OCI-LY1 (cell line): ENCODE measurements around the gene MAN1A2.

Experiments
- H2AFZ ChIP-seq: fragments of 200-600 bp; sonication (generic), shearing (Covaris generic); 2 replicates; pipeline ENCODE4 v1.6.0; 2014; ENCODE audit warnings: antibody characterized with exemption, mild to moderate bottlenecking, low read length
- H3F3A ChIP-seq: fragments of 200-600 bp; sonication (generic), shearing (Covaris generic); 2 replicates; pipeline ENCODE4 v1.6.0; 2014; ENCODE audit warnings: mild to moderate bottlenecking, antibody characterized with exemption, low read length, moderate library complexity; ENCODE audit not compliant: insufficient read depth
- H3K27ac ChIP-seq: fragments of 200-600 bp; sonication (generic); 2 replicates; pipeline ENCODE4 v1.5.1; 2014; ENCODE audit warnings: low read length, mixed run types, mild to moderate bottlenecking, low read depth; ENCODE audit not compliant: poor library complexity, severe bottlenecking
- H3K27me3 ChIP-seq: fragments of 200-600 bp; sonication (generic); 2 replicates; pipeline ENCODE4 v1.6.0; 2014; ENCODE audit warnings: antibody characterized with exemption, mild to moderate bottlenecking, low read length, moderate library complexity; ENCODE audit not compliant: insufficient read depth
- H3K36me3 ChIP-seq: fragments of 200-600 bp; sonication (generic); 2 replicates; pipeline ENCODE4 v1.6.1; 2014; ENCODE audit warnings: mild to moderate bottlenecking, antibody characterized with exemption, low read length, moderate library complexity, mixed read lengths; ENCODE audit not compliant: insufficient read depth
- H3K4me1 ChIP-seq: fragments of 200-600 bp; sonication (generic); 2 replicates; pipeline ENCODE4 v1.5.1; 2014; ENCODE audit warnings: mild to moderate bottlenecking, low read length, moderate library complexity; ENCODE audit not compliant: insufficient read depth, severe bottlenecking
- H3K4me2 ChIP-seq: fragments of 200-600 bp; sonication (generic), shearing (Covaris generic); 2 replicates; pipeline ENCODE4 v1.6.1; 2014; ENCODE audit warnings: low read length
- H3K4me3 ChIP-seq: fragments of 200-600 bp; sonication (generic); 2 replicates; pipeline ENCODE4 v1.5.1; 2014; ENCODE audit warnings: low read length, low read depth, mild to moderate bottlenecking, mixed read lengths; ENCODE audit not compliant: poor library complexity, severe bottlenecking
- H3K79me2 ChIP-seq: fragments of 200-600 bp; shearing (Covaris generic); 2 replicates; pipeline ENCODE4 v1.6.1; 2016; ENCODE audit warnings: mixed run types, low read length, mixed read lengths; ENCODE audit not compliant: insufficient read depth
- H3K9ac ChIP-seq: fragments of 200-600 bp; sonication (generic), shearing (Covaris generic); 2 replicates; pipeline ENCODE4 v1.6.1; 2014; ENCODE audit warnings: mild to moderate bottlenecking, low read length, mixed read lengths
- H3K9me2 ChIP-seq: fragments of 200-600 bp; sonication (generic), shearing (Covaris generic); 2 replicates; pipeline ENCODE4 v1.6.1; 2014; ENCODE audit warnings: low read depth, mild to moderate bottlenecking, low read length, mixed read lengths
- H3K9me3 ChIP-seq: fragments of 200-600 bp; shearing (Covaris generic); 2 replicates; pipeline ENCODE4 v1.6.1; 2014; ENCODE audit warnings: low read length, mixed read lengths
- H4K20me1 ChIP-seq: fragments of 200-600 bp; sonication (generic), shearing (Covaris generic); 2 replicates; pipeline ENCODE4 v1.6.0; 2016; ENCODE audit warnings: mild to moderate bottlenecking, low read length; ENCODE audit not compliant: insufficient read depth
- CTCF ChIP-seq: fragments of 200-600 bp; sonication (generic), shearing (Covaris generic); IDR thresholded peaks from 2 replicates; pipeline ENCODE4 v1.5.1; 2017; ENCODE audit warnings: mild to moderate bottlenecking, antibody characterized with exemption, low read length, moderate library complexity, mixed read lengths
- EZH2 ChIP-seq: fragments of 200-600 bp; sonication (generic), shearing (Covaris generic); IDR thresholded peaks from 2 replicates; pipeline ENCODE4 v1.8.0; 2017; ENCODE audit warnings: borderline replicate concordance, mixed run types, mild to moderate bottlenecking, antibody characterized with exemption, low read length, moderate library complexity, mixed read lengths

The MAN1A2 gene

GRCh38 chr1:117555806-117556205 is 188.6 kb downstream of the MAN1A2 start:
- Histone ChIP-seq H3K4me2 (no peak overlapping the region), H3K27me3 (no peaks in the 10 kb centered on the region), H4K20me1 (no peaks in the 10 kb centered on the region), H2AFZ (no peak overlapping the region), H3F3A (no peaks in the 10 kb centered on the region), H3K36me3 (no peaks in the 10 kb centered on the region), H3K79me2 (no peaks in the 10 kb centered on the region), H3K9ac (no peak overlapping the region), H3K4me3 (no peak overlapping the region), H3K4me1 (no peaks in the 10 kb centered on the region), H3K27ac (no peak overlapping the region), H3K9me2 (no peaks in the 10 kb centered on the region), H3K9me3 (no peaks in the 10 kb centered on the region)
- TF ChIP-seq EZH2 (no peak), CTCF (no peak)

DNA sequence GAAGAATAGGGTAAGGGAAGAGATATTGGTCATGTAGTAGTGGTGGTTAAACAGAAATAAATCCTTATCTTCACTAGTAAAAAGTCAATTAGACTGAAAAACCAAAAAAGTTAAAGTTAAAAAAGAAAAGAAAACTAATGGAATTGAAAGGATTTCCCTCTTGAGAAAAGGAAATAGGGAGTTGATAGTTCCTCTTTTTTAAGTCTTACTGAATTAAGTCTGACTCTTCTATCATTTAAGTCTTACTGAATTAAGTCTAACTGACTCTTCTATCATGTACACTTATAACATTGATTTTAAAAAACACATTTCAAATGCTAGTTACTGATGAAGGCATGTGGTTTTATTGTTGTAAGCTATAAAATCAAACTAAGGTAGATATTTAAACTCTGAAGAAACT is 189.1 kb downstream of the MAN1A2 start:
- no peaks in the 10 kb centered on the region for H3K9me2 ChIP-seq
- no peaks in the 10 kb centered on the region for H3K79me2 ChIP-seq
- H3F3A ChIP-seq, result no peaks in the 10 kb centered on the region
- H3K9ac ChIP-seq, result no peak overlapping the region
- no peak overlapping the region for H3K4me3 ChIP-seq
- no peak for TF ChIP-seq CTCF
- TF ChIP-seq EZH2, result no peak
- no peaks in the 10 kb centered on the region for H3K36me3 ChIP-seq
- H3K27ac ChIP-seq, result no peak overlapping the region
- H3K27me3 ChIP-seq, result no peaks in the 10 kb centered on the region
- H3K4me2 ChIP-seq, result no peak overlapping the region
- no peaks in the 10 kb centered on the region for H3K9me3 ChIP-seq
- H3K4me1 ChIP-seq, result no peaks in the 10 kb centered on the region
- no peak overlapping the region for H2AFZ ChIP-seq
- no peaks in the 10 kb centered on the region for H4K20me1 ChIP-seq

GRCh38 chr1:117556976-117557375 is 189.7 kb downstream of the MAN1A2 start:
- Histone ChIP-seq H3K9me2 (no peaks in the 10 kb centered on the region), H3K27ac (no peak overlapping the region), H3K4me2 (no peak overlapping the region), H3F3A (no peaks in the 10 kb centered on the region), H3K9me3 (no peaks in the 10 kb centered on the region), H3K9ac (no peak overlapping the region), H4K20me1 (no peaks in the 10 kb centered on the region), H3K36me3 (no peaks in the 10 kb centered on the region), H3K4me1 (no peaks in the 10 kb centered on the region), H3K79me2 (no peaks in the 10 kb centered on the region), H3K27me3 (no peaks in the 10 kb centered on the region), H2AFZ (no peak overlapping the region), H3K4me3 (no peak overlapping the region)
- no peak for TF ChIP-seq CTCF
- TF ChIP-seq EZH2, result no peak
